Fibroblast of lung (primary cell): ENCODE measurements around the gene REEP1. TPM values are rescaled to one million over a fixed set of nuclear protein-coding genes. Genes with fewer than 3 reads are reported as not detected.

Experiments used
- DNase-seq, 2 donors: peaks; one replicate each; pipeline versions ENCODE4 v3.0.0 to v3.0.0-alpha.2; 2010; ENCODE audit warnings: low read depth in 2 of 2
- H2AFZ ChIP-seq: 2 replicates; pipeline ENCODE4 v1.5.1; 2012; ENCODE audit warnings: low read length, control low read depth, inconsistent platforms
- H3K27ac ChIP-seq: 2 replicates; pipeline ENCODE4 v1.5.1; 2011; ENCODE audit warnings: low read length, control low read depth; ENCODE audit not compliant: insufficient read depth
- H3K27me3 ChIP-seq: 2 replicates; pipeline ENCODE4 v1.5.1; 2011; ENCODE audit warnings: mild to moderate bottlenecking, low read length; ENCODE audit not compliant: control insufficient read depth, insufficient read depth
- H3K36me3 ChIP-seq: 2 replicates; pipeline ENCODE4 v1.5.1; 2011; ENCODE audit warnings: low read length; ENCODE audit not compliant: control insufficient read depth, insufficient read depth
- H3K4me1 ChIP-seq: 2 replicates; pipeline ENCODE4 v1.5.1; 2011; ENCODE audit warnings: low read length; ENCODE audit not compliant: control insufficient read depth, insufficient read depth; ENCODE audit errors: extremely low read depth
- H3K4me2 ChIP-seq: 2 replicates; pipeline ENCODE4 v1.5.1; 2011; ENCODE audit warnings: low read length, control low read depth; ENCODE audit not compliant: insufficient read depth; ENCODE audit errors: extremely low read depth
- H3K4me3 ChIP-seq, 4 experiments: fragments of 200-600 bp in 1 of 4; sonication (generic) in 1 of 4; replicated peaks in 1 of 4; 2 replicates each; pipeline ENCODE4 v1.5.1; 2011 to 2016; ENCODE audit warnings: low read length in 4 of 4, low read depth in 3 of 4, mild to moderate bottlenecking in 3 of 4, control low read depth in 2 of 4, inconsistent platforms in 1 of 4, mixed read lengths in 1 of 4; ENCODE audit not compliant: insufficient read depth in 1 of 4; ENCODE audit errors: control extremely low read depth in 1 of 4
- H3K79me2 ChIP-seq: 2 replicates; pipeline ENCODE4 v1.5.1; 2012; ENCODE audit warnings: mild to moderate bottlenecking, low read length, inconsistent platforms; ENCODE audit not compliant: control insufficient read depth, insufficient read depth
- H3K9ac ChIP-seq: 2 replicates; pipeline ENCODE4 v1.5.1; 2011; ENCODE audit warnings: mild to moderate bottlenecking, low read length, control low read depth; ENCODE audit not compliant: insufficient read depth
- H3K9me3 ChIP-seq: 2 replicates; pipeline ENCODE4 v1.5.1; 2012; ENCODE audit warnings: low read depth, low read length; ENCODE audit not compliant: control insufficient read depth, insufficient read depth
- H4K20me1 ChIP-seq: 2 replicates; pipeline ENCODE4 v1.5.1; 2011; ENCODE audit warnings: low read length; ENCODE audit not compliant: control insufficient read depth, insufficient read depth; ENCODE audit errors: extremely low read depth
- EZH2 ChIP-seq: IDR thresholded peaks from 2 replicates; pipeline ENCODE4 v1.5.1; 2012; ENCODE audit warnings: low read length, control low read depth, mild to moderate bottlenecking; ENCODE audit errors: missing control alignments
- polyA plus RNA-seq, 2 donors: library from polyadenylated mRNA; depleted of rRNA in 1 of 2; stranded (reverse) in 1 of 2; unstranded in 1 of 2; fragments of >200 nt; gene quantifications; 2 replicates each; pipeline ENCODE4 v1.2.1, GENCODE V29; 2011 to 2012; ENCODE audit warnings: missing spikeins in 1 of 2
- total RNA-seq: library from RNA; depleted of rRNA; stranded (reverse); fragments of >200 nt; gene quantifications from 2 replicates; pipeline ENCODE4 v1.2.1, GENCODE V29; 2014
- TF ChIP-seq, protein P1 (sequence below), 2 donors: IDR thresholded peaks in 1 of 2; conservative IDR thresholded peaks in 1 of 2; 1 replicate in 1 of 2; 2 replicates in 1 of 2; pipeline ENCODE4 v1.5.1; 2011 to 2012; ENCODE audit warnings: low read length in 2 of 2, control low read depth in 1 of 2, inconsistent platforms in 1 of 2, low read depth in 1 of 2, mild to moderate bottlenecking in 1 of 2

The REEP1 gene
- total and polyA plus RNA-seq, 2 donors (not counting 1 experiment from before 2014, with no cell fraction given), result 0.02 TPM; not detected in 1

DNA sequence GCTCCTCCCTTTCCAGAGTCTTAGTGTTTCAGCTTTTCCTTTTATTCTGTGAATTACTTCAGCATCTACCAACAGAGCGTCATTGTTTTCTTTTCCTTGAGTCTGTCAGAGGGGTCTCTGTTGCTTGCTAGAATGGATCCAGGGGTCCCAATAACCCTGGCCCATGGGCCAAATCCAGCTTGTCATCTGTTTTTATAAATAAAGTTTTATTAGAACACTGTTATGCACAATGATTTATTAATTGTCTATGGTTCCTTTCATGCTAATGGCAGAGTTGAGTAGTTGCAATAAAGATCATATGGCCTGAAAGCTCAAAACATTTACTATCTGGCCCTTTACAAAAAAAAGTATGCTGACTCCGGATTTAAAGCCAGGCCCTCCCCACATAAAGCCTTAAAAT, 79.3 kb downstream of the REEP1 start:
- H3K9ac ChIP-seq, result no peak overlapping the region
- no peak overlapping the region for H3K4me2 ChIP-seq
- no peak overlapping the region for H3K4me3 ChIP-seq
- peaks cover 7% of the 10 kb centered on the region for H3K27me3 ChIP-seq
- H3K36me3 ChIP-seq, result no peaks in the 10 kb centered on the region
- H3K79me2 ChIP-seq, result no peaks in the 10 kb centered on the region
- no peaks in the 10 kb centered on the region for H3K9me3 ChIP-seq
- DNase-seq, result no peak
- no peak overlapping the region for H3K27ac ChIP-seq
- H2AFZ ChIP-seq, result no peak overlapping the region
- H3K4me1 ChIP-seq, result no peaks in the 10 kb centered on the region
- TF ChIP-seq EZH2, result no peak
- TF ChIP-seq, protein P1, sequence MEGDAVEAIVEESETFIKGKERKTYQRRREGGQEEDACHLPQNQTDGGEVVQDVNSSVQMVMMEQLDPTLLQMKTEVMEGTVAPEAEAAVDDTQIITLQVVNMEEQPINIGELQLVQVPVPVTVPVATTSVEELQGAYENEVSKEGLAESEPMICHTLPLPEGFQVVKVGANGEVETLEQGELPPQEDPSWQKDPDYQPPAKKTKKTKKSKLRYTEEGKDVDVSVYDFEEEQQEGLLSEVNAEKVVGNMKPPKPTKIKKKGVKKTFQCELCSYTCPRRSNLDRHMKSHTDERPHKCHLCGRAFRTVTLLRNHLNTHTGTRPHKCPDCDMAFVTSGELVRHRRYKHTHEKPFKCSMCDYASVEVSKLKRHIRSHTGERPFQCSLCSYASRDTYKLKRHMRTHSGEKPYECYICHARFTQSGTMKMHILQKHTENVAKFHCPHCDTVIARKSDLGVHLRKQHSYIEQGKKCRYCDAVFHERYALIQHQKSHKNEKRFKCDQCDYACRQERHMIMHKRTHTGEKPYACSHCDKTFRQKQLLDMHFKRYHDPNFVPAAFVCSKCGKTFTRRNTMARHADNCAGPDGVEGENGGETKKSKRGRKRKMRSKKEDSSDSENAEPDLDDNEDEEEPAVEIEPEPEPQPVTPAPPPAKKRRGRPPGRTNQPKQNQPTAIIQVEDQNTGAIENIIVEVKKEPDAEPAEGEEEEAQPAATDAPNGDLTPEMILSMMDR (conservative IDR thresholded peaks at IDR 0.05 in 1 of 2, IDR thresholded peaks at IDR 0.05 in 1 of 2; ENCODE audit: low read depth in 1 of 2, low read length in 2 of 2), result no peak
- no peaks in the 10 kb centered on the region for H4K20me1 ChIP-seq

DNA sequence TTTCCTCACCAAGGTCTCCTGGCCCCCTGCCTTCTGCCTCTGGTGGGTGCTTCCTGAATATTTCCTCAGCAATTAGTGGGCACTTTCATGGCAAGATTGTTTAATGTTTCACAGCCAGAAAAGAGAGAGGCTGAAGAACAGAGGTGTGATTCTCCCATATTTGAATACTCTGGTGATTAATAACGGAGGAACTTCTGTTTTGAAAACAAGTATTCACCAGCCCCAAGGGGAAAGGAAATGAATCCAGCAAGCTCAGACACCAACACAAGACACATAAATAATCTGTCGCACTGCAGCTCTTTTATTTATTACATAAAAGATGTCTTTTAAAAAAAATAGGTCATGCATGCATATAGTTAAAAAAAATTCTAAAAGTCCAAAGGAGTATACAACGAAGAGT, 80.4 kb downstream of the REEP1 start:
- Histone ChIP-seq H3K4me1 (no peaks in the 10 kb centered on the region), H3K36me3 (no peaks in the 10 kb centered on the region), H3K27ac (no peak overlapping the region), H3K9me3 (no peaks in the 10 kb centered on the region), H4K20me1 (no peaks in the 10 kb centered on the region), H3K4me2 (no peak overlapping the region), H2AFZ (no peak overlapping the region), H3K4me3 (no peak overlapping the region), H3K9ac (no peak overlapping the region), H3K27me3 (peaks cover 7% of the 10 kb centered on the region), H3K79me2 (no peaks in the 10 kb centered on the region)
- DNase-seq, result no peak
- no peak for TF ChIP-seq EZH2
- TF ChIP-seq, protein P1 (conservative IDR thresholded peaks at IDR 0.05 in 1 of 2, IDR thresholded peaks at IDR 0.05 in 1 of 2; ENCODE audit: low read depth in 1 of 2, low read length in 2 of 2), result no peak

DNA sequence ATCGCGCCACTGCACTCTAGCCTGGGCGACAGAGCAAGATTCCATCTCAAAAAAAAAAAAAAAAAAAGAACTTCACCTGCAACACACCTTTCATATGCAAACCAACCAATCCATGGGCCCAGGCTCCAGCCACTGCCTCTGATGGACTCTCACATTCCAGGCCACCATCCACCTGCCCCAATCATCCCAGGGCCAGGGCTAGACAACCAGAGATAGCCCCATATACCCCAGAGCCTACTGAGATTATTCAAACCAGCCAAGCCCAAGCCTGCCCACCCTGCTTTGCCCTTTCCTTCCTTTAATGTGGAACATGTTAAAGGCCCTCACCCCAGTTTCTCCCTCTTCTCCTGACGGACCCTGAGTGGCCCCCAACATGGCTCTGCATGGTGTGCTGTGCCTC, 81.1 kb downstream of the REEP1 start:
- no peaks in the 10 kb centered on the region for H3K79me2 ChIP-seq
- H3K4me2 ChIP-seq, result no peak overlapping the region
- no peaks in the 10 kb centered on the region for H3K9me3 ChIP-seq
- no peak overlapping the region for H3K9ac ChIP-seq
- TF ChIP-seq, protein P1 (conservative IDR thresholded peaks at IDR 0.05 in 1 of 2, IDR thresholded peaks at IDR 0.05 in 1 of 2; ENCODE audit: low read depth in 1 of 2, low read length in 2 of 2), result no peak
- TF ChIP-seq EZH2, result no peak
- H3K4me1 ChIP-seq, result no peaks in the 10 kb centered on the region
- H3K4me3 ChIP-seq, result no peak overlapping the region
- DNase-seq, result no peak
- H4K20me1 ChIP-seq, result no peaks in the 10 kb centered on the region
- H3K27me3 ChIP-seq, result peaks cover 7% of the 10 kb centered on the region
- no peak overlapping the region for H2AFZ ChIP-seq
- H3K36me3 ChIP-seq, result no peaks in the 10 kb centered on the region
- H3K27ac ChIP-seq, result no peak overlapping the region
